GM19239 (cell line): ENCODE results near the gene FSTL1.
"Not testable (repeated sequence)": the region's sequence is repeated elsewhere in the genome, so short reads cannot be mapped to it uniquely, and the experiment has no call there.

Source experiments
- DNase-seq: peaks from one replicate; pipeline ENCODE4 v3.0.0; 2011; ENCODE audit warnings: low spot score; ENCODE audit not compliant: insufficient read length
- FAIRE-seq: peaks from 2 replicates; lab custom pipeline; 2011; peaks lifted over from hg19 to GRCh38; lab: Jason Lieb, UNC

FSTL1 gene

GRCh38 chr3:120420928-120421551 lies 29.8 kb downstream of the FSTL1 start:
- FAIRE-seq: no peak

GRCh38 chr3:120420360-120420759 lies 30.4 kb downstream of the FSTL1 start:
- FAIRE-seq (no peak), DNase-seq (no peak)

More at GRCh38 chr3:120420928-120421551, 29.8 kb downstream of the FSTL1 start:
- DNase-seq: no peak

DNA sequence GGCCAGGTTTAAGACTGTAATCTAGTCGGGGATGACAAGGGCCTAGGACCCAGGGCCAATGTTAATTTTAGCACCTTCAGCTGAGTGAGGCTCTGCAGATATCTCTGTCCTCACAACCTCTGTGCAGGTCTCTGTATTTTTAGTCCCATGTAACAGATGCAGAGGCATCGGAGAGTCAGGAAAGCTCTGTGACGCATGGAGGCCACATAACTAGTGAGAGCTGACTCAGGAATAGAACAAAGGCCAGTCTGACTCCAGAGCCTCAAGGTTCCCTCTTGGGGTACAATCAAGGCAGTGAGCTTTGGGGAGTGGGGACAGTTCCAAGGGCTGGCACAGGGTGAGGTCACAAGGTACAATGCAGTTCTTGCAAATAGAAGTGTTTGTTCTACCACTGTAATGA lies 31.0 kb downstream of the FSTL1 start:
- DNase-seq (no peak), FAIRE-seq (no peak)

- FAIRE-seq: no peak
These were observed 31.8 kb downstream of the FSTL1 start for GRCh38 chr3:120418866-120419490.

GRCh38 chr3:120418446-120418845 lies 32.3 kb downstream of the FSTL1 start:
- FAIRE-seq (no peak), DNase-seq (no peak)

More at GRCh38 chr3:120418866-120419490, 31.8 kb downstream of the FSTL1 start:
- DNase-seq: peak; percentile 29

DNA sequence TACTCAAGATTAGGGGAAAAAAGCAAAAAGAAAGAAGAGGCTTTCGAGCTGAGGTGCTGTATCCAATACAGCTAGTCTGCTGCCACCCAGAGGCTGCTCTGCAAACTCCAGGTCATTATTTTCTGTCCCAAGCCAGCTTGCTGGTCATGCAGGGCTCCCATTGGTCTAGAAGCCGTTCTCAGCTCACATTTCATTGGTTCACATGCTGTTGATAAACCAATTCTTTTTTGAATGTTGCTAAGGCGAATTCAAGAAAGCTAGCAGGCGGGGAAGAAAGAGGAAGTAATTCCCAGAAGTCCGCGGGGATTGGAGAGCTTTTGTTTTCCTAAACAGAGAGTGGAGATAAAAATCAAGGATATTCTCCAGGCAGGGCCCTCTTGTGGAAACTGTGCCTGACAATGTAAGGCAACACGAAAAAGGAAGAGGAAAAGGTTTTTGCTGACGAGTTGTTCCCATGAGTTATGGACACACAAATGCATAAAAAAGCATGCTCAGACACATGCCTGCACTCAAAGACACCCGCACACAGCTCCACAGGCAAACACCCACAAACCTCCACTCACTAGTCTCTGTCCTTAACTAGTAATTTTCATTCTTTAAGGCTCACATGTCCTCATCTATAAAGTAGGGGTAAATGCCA lies 33.4 kb downstream of the FSTL1 start:
- peak; percentile 94 for DNase-seq
- peak; percentile 98 for FAIRE-seq

- DNase-seq: peak; percentile 6
- FAIRE-seq: no peak
These were observed 33.9 kb downstream of the FSTL1 start for GRCh38 chr3:120416868-120417267.

DNA sequence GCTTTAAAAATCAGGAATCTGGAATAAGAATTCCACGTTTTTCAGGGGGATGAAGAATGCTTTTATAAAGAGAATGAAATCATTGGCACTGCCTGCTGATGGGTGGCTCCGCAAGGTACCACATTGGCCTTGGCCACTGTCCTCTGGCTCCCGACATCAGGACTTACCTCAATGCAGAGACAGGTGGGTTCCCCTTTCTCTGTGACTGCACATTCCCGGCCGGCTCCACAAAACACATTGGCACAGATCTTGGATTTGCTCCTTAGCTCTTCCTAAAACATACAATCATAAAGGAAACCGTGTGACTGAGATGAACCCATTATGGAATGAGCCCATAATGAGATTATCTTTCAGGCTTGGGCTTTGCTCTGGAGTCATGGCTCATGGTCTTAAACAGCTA lies 35.0 kb downstream of the FSTL1 start:
- FAIRE-seq (no peak), DNase-seq (no peak)

DNA sequence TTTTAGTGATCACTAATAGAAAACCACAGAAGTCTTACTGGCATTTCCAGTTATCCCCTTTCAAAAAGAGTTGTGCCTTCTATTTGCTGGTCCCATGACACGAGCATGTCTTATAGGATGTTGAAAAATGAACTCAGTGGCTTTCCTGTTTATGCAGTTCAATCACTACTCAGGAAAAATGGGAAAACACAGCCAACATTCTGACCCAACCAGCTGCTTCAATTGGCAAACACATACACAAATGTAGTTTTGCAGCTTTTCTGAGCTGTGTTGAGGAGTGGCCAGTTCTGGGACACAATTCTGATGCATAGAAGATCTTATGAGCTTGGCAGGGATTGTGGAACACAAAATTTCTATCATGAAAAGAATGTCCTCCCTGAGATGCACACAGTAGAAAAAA lies 40.3 kb downstream of the FSTL1 start:
- no peak for DNase-seq
- FAIRE-seq: no peak

- DNase-seq (no peak), FAIRE-seq (no peak)
These were observed 40.7 kb downstream of the FSTL1 start for GRCh38 chr3:120410116-120410515.

GRCh38 chr3:120407508-120408287 lies 43.1 kb downstream of the FSTL1 start:
- FAIRE-seq (no peak), DNase-seq (no peak)

- DNase-seq (no peak), FAIRE-seq (no peak)
These were observed 45.9 kb downstream of the FSTL1 start for GRCh38 chr3:120404876-120405275.

DNA sequence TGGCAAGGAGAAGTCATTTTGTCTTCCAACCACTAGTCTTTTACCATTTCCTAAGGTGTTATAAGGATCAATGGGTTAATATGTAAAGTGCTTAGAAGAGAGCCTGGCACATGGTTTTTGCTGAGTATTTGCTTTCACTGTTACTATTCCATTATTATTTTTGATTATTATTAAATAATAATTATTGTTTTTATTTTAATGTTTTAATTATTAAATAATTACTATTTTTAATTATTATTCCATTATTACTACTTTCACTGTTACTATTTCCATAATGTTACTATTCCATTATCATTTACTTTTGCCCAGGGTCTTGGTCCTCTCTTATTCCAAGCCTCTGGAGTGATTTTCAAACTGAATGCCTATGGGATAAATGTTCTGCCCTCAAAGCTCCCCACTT lies 48.5 kb downstream of the FSTL1 start:
- no peak for FAIRE-seq

GRCh38 chr3:120399372-120399771 lies 51.4 kb downstream of the FSTL1 start:
- FAIRE-seq (peak; percentile 86), DNase-seq (peak; percentile 21)

More for the DNA sequence above, 48.5 kb downstream of the FSTL1 start:
- DNase-seq: no peak

DNA sequence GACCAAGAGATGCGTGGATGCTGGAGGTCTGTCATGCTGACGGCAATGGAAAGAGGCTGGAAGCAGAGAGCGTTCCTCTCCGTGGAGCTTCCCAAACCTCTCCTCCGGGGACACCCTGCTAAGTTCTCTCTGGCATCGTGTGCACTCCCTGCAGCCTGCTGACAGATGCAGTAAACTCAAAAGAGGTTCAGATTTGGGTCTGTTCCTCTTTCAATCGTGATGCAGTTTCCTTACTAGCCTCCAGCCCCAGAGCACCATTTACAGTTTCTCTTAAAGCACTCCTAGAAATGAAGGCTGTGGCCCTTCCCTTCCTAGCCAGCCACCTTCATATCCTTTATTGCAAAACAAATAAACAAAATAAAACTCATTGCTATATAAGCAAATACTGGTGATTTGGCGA lies 54.3 kb downstream of the FSTL1 start:
- DNase-seq: no peak
- no peak for FAIRE-seq

GRCh38 chr3:120394347-120394746 lies 56.4 kb downstream of the FSTL1 start:
- DNase-seq (no peak), FAIRE-seq (no peak)

- DNase-seq (no peak), FAIRE-seq (no peak)
These were observed 57.0 kb downstream of the FSTL1 start for GRCh38 chr3:120393761-120394160.

DNA sequence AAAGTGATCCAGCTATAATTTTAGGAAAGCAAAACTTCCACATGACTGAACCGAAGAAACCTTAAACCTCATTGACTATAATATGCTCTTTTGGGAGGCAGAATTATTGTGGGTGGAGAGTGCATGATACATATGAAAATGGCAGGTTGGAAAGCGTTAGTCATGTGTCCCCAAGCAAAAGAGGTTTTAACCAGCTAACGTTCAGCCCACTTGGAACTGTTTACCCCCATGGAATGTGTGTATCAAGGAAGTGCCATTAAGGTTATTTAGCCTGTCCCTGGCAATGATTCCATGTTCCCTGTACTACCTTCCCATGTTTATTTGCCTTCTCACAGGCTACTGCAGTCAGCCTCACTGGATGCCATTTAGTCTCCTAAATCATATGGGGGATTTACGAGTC lies 57.5 kb downstream of the FSTL1 start:
- no peak for FAIRE-seq
- no peak for DNase-seq

DNA sequence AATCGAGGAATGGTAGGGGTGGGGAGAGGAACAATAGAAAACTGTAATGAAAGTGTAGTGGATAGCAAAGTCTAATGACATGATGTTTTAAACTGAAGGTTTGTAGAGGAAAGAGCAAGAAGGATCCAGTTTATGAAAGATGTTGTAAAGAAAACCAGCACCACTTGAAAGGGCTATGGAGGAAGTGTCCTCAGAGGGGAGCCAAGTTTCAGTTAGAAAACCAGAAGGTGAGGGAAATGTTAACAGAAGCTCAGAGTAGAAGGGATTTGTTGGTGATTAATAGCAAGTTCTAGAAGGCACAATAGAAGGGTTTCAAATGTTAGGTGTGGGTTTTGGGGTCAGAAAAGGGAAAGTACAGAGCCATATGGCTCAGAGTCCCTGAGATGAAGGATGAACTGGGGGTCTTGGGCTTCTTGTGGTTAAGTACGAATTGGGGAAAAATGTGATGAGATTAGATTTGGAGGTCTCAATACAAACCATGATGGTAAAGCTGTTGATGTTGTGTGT lies 67.8 kb downstream of the FSTL1 start:
- no peak for FAIRE-seq
- DNase-seq: no peak

GRCh38 chr3:120381503-120381902 lies 69.3 kb downstream of the FSTL1 start:
- FAIRE-seq (no peak), DNase-seq (no peak)

- DNase-seq, FAIRE-seq: not testable (repeated sequence)
These were observed 72.8 kb downstream of the FSTL1 start for GRCh38 chr3:120377948-120378347.
